H1 (cell line): Measurements from ENCODE around the gene FRMD4A. TPM values are rescaled to one million over a fixed set of nuclear protein-coding genes. Genes with fewer than 3 reads are reported as not detected.

Source experiments
- BACH1 ChIP-seq: IDR thresholded peaks from 2 replicates; pipeline ENCODE4 v1.6.1; 2012; ENCODE audit warnings: low read length, improper control_type of control experiment
- CTCF ChIP-seq, 3 experiments: IDR thresholded peaks; 1 replicate in 2 of 3; 2 replicates in 1 of 3; pipeline versions ENCODE4 v1.5.1 to v1.6.1; 2011; ENCODE audit warnings: low read length in 3 of 3, mild to moderate bottlenecking in 3 of 3, inconsistent platforms in 2 of 3, low read depth in 1 of 3, moderate library complexity in 1 of 3; ENCODE audit not compliant: insufficient read depth in 1 of 3; ENCODE audit errors: control extremely low read depth in 1 of 3
- RAD21 ChIP-seq, 2 experiments: IDR thresholded peaks in 1 of 2; conservative IDR thresholded peaks in 1 of 2; 2 replicates each; pipeline ENCODE4 v1.6.1; 2011; ENCODE audit warnings: low read depth in 2 of 2, low read length in 2 of 2, improper control_type of control experiment in 1 of 2, inconsistent platforms in 1 of 2, mild to moderate bottlenecking in 1 of 2, moderate library complexity in 1 of 2
- TEAD4 ChIP-seq: IDR thresholded peaks from 2 replicates; pipeline ENCODE4 v1.6.1; 2012; ENCODE audit warnings: low read depth, low read length, inconsistent platforms, mixed read lengths
- polyA plus RNA-seq, 7 experiments: library from polyadenylated mRNA; depleted of rRNA in 3 of 7; stranded (reverse) in 5 of 7; unstranded in 2 of 7; fragments of >200 nt in 5 of 7; fragments of 200-250 nt in 2 of 7; gene quantifications; 1 replicate in 5 of 7; 2 replicates in 1 of 7; 4 replicates in 1 of 7; pipeline versions ENCODE4 v1.2.1 to v1.2.3, GENCODE V29; 2011 to 2013; ENCODE audit warnings: missing spikeins in 2 of 7, mixed read lengths in 2 of 7
- total RNA-seq: library from RNA; stranded (reverse); fragmentation: NEBNext Ultra II Directional; extraction: Animal tissue kit (Norgen Biotek cat#: 25700); gene quantifications from 2 replicates; pipeline ENCODE4 v1.2.1, GENCODE V29; 2021

The FRMD4A gene
- total and polyA plus RNA-seq, 2 of the 8 experiments (the other 6 are each of a cell fraction or from before 2014, with no cell fraction given) = 38.6 to 39.6 TPM

GRCh38 chr10:14285941-14286560 lies 44.7 kb downstream of the FRMD4A start (continued):
- TF ChIP-seq CTCF (IDR thresholded peaks at IDR 0.05; ENCODE audit: control extremely low read depth in 1 of 3, insufficient read depth in 1 of 3, low read depth in 1 of 3, low read length in 3 of 3) (no peak), BACH1 (no peak), RAD21 (IDR thresholded peaks at IDR 0.05 in 1 of 2, conservative IDR thresholded peaks at IDR 0.05 in 1 of 2; ENCODE audit: low read depth in 2 of 2, low read length in 2 of 2) (no peak), TEAD4 (no peak)
